ENCODE measurements around the gene TBCD.
"Not testable (repeated sequence)": the region's sequence is repeated elsewhere in the genome, so short reads cannot be mapped to it uniquely, and the experiment has no call there.

Gene TBCD

DNA sequence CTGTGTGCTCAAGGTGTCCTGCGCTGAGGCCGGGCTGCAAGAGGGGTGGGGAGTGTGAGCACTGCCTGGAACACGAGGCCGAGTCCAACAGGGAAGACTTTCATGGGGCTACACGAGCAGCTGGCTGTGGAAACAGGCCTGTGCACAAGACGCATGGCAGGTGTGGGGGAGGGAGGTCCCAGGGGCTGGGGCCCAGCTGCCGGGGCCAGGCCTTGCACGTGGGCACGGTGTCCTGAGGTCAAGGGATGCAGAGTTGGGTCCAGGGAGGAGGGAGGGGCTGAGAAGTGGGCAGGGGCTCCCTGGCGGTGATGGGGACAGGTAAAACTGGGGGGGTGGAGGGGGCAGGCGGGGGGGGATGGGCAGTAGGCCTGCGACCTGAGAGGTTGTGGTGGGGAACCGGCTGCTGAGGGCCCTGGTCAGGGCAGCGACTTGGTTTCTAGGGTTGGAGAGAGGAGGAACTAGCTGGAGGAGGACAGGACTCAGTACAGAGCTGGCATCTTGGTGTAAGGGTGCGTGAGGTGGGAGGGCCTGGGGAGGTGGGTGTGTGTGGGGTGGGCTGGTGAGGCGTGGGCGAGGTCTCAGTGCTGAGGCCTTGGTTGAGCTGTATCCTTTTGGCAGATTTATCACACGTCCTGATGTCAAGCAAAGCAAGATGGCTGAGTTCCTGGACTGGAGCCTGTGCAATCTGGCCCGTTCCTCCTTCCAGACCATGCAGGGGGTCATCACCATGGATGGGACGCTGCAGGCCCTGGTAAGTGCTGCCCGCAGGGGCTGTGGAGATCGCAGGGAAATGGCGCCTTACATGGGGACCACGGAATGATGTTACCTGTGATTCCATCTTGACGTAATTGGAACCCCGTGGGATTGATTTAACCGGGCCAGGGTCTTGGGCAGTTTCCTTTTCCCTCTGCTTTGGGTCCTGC, 29.4 kb downstream of the TBCD start:
- no peak for TF ChIP-seq Cebpa-rat (IDR thresholded peaks at IDR 0.05)
- no peaks in the 10 kb centered on the region for H3K27me3 ChIP-seq
- H3K27ac ChIP-seq, result peak overlapping the region; percentile 66; the same call in 1 of the 2 replicates
- peaks cover 76% of the 10 kb centered on the region for H3K4me1 ChIP-seq
- H3K9ac ChIP-seq, result peak overlapping the region; percentile 62
- H3K36me3 ChIP-seq, result peaks cover 33% of the 10 kb centered on the region
- peaks cover 28% of the 10 kb centered on the region for H4K20me1 ChIP-seq
- H3K4me2 ChIP-seq, result peak overlapping the region; percentile 89
- no peaks in the 10 kb centered on the region for H3K9me3 ChIP-seq
- H3K4me3 ChIP-seq, result no peak overlapping the region

DNA sequence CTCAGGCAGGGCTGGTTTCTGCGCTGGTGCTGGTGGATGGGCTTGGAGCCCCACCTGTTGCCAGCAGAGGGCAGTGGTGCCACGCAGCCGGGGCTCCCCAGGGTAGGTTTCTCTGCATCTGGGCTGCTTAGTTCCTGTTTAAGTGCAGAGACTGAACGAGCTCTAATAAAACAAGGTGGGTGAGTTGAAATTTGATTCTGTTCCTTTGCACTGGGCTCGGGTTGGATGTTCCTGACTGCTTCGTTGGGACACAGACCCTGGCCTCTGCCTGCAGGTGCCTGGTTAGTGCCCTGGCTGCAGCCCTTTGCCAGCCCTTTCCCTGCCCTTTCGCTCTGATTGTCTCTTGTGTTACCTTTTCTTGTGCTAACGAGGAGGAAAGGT, 30.0 kb downstream of the TBCD start:
- Histone ChIP-seq H3K27ac (0 out of 2 replicates have a peak overlapping the region, but pooled peaks have one; percentile 35), H3K9ac (peak overlapping the region; percentile 35; the same call in 1 of the 2 replicates), H3K27me3 (no peaks in the 10 kb centered on the region), H3K9me3 (no peaks in the 10 kb centered on the region), H3K36me3 (peaks cover 33% of the 10 kb centered on the region), H3K4me1 (peaks cover 75% of the 10 kb centered on the region), H4K20me1 (peaks cover 33% of the 10 kb centered on the region), H3K4me2 (peak overlapping the region; percentile 89), H3K4me3 (no peak overlapping the region)
- no peak for TF ChIP-seq Cebpa-rat (IDR thresholded peaks at IDR 0.05)

DNA sequence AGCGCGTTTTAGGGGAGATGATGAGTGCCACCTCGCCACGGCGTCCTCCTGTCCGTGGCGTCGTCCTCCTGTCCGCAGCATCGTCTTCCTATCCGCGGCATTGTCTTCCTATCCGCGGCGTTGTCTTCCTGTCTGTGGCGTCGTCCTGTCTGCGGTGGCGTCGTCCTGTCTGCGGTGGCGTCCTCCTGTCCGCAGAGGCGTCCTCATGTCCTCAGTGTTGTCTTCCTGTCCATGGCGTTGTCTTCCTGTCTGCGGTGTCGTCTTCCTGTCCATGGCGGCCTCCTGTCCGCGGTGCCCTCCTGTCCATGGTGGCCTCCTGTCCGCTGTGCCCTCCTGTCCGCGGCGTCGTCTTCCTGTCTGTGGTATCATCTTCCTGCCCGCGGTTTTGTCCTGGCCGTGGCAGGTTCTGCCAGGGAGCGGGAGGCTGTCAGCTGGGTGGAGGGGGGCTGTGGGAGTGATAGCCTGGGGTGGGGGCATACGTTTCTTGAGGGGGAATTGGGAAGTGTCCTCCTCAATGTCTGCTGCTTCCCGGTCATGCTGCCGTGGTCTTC, 30.9 kb downstream of the TBCD start:
- Histone ChIP-seq H3K4me1 (peaks cover 77% of the 10 kb centered on the region), H3K9ac (0 out of 2 replicates have a peak overlapping the region, but pooled peaks have one; percentile 35), H3K4me3 (no peak overlapping the region), H4K20me1 (peaks cover 41% of the 10 kb centered on the region), H3K4me2 (peak overlapping the region; percentile 89), H3K27me3 (no peaks in the 10 kb centered on the region), H3K9me3 (no peaks in the 10 kb centered on the region), H3K27ac (peak overlapping the region; percentile 35; the same call in 1 of the 2 replicates), H3K36me3 (peaks cover 33% of the 10 kb centered on the region)
- no peak for TF ChIP-seq Cebpa-rat (IDR thresholded peaks at IDR 0.05)

DNA sequence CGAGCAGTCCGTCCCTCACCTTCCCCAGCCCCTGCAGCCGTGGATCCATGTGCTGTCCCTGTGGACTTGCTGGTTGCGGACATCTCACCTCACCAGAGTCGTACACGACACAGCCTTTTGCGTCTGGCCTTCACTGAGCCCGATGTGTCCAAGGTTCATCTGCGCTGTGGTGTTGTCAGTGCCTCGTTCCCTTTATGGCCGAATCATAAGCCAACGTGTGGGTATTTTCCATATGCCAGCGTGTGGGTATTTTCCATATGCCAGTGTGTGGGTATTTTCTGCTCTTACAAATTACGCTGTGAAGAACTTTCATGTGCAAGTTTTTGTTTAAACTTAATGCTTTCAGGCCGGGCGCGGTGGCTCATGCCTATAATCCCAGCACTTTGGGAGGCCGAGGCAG, 31.6 kb downstream of the TBCD start:
- no peak for TF ChIP-seq Cebpa-rat (IDR thresholded peaks at IDR 0.05)
- H3K27me3 ChIP-seq, result no peaks in the 10 kb centered on the region
- no peak overlapping the region for H3K9ac ChIP-seq
- peaks cover 33% of the 10 kb centered on the region for H3K36me3 ChIP-seq
- peaks cover 49% of the 10 kb centered on the region for H4K20me1 ChIP-seq
- peaks cover 78% of the 10 kb centered on the region for H3K4me1 ChIP-seq
- peak overlapping the region; percentile 89 for H3K4me2 ChIP-seq
- no peak overlapping the region for H3K27ac ChIP-seq
- no peaks in the 10 kb centered on the region for H3K9me3 ChIP-seq
- no peak overlapping the region for H3K4me3 ChIP-seq

DNA sequence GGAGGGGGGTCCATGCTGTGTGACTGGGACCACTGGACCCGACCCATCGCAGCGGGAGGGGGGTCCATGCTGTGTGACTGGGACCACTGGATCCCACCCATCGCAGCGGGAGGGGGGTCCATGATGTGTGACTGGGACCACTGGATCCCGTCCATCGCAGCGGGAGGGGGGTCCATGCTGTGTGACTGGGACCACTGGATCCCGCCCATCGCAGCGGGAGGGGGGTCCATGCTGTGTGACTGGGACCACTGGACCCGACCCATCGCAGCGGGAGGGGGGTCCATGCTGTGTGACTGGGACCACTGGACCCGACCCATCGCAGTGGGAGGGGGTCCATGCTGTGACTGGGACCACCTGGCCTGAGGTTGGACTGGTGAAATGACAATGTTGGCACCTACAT, 33.7 kb downstream of the TBCD start:
- H3K4me3 ChIP-seq, H3K9ac ChIP-seq, H3K9me3 ChIP-seq, H3K27ac ChIP-seq, H3K27me3 ChIP-seq: not testable (repeated sequence)
- Histone ChIP-seq H3K36me3 (peaks cover 49% of the 10 kb centered on the region), H4K20me1 (peaks cover 70% of the 10 kb centered on the region), H3K4me2 (peak overlapping the region; percentile 80), H3K4me1 (peaks cover 66% of the 10 kb centered on the region)

DNA sequence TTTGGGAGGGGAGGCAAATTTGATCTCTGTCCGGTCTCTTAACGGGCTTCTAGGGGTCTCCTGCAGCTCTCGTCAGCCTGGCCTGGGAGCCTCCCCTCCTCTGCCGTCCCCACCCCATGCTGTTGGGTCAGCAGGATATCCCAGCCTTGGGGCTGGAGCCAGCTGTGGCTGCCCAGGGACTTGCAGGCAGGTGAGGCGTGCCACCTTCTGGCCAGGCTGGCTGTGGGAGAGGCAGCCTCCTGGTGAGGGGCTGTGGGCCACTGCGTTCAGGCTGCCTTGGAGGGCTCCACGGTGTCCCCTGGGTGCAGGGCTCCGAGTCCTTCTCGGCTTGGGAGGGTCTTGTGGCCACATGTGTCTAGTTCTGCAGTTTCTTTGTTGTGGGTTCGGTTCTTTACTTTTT, 34.6 kb downstream of the TBCD start:
- peaks cover 75% of the 10 kb centered on the region for H4K20me1 ChIP-seq
- H3K36me3 ChIP-seq, result peaks cover 55% of the 10 kb centered on the region
- H3K9me3 ChIP-seq, result no peaks in the 10 kb centered on the region
- peak overlapping the region; percentile 80 for H3K4me2 ChIP-seq
- H3K9ac ChIP-seq, result no peak overlapping the region
- no peak overlapping the region for H3K27ac ChIP-seq
- no peaks in the 10 kb centered on the region for H3K27me3 ChIP-seq
- no peak for TF ChIP-seq Cebpa-rat (IDR thresholded peaks at IDR 0.05)
- no peak overlapping the region for H3K4me3 ChIP-seq
- peaks cover 57% of the 10 kb centered on the region for H3K4me1 ChIP-seq

DNA sequence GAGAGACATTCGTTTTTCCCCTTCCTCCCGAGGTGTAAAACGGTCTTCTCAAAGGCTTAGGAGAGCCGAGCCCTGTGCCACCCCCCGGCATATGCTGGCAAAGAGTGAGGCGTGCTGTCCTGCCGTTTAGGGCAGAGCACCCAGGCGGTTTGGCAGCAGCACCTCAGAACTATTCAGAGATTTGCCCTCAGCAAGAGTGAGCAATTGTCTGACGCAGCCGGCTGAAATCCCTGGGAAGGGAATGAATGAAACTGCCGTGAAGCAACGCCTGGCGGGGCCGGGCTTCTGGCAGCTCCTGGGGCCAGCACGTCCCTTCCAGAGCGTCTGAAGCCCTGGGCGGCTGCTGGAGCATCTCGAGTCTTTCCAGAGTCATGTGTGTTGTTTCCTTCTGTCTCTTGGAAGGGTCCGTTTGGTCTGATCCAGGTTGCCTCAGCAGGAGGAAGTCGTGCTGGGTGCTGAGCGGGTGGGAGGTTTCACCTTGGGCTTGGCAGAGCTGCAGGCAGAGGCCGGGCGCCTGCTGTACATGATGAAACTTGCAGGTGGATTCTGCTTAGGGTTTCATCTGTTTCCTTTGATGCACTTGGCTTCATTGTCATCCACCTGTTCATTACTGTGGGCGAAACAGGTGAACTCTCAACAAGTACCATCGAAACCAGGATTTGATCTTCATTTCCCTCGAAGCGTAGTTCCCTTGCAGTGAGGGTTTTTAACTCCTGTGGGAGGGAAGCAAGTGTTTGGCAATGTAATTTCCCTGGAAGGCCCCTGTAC, 35.4 kb downstream of the TBCD start:
- peaks cover 58% of the 10 kb centered on the region for H3K36me3 ChIP-seq
- H3K4me3 ChIP-seq, result no peak overlapping the region
- no peaks in the 10 kb centered on the region for H3K27me3 ChIP-seq
- peaks cover 49% of the 10 kb centered on the region for H3K4me1 ChIP-seq
- peaks cover 75% of the 10 kb centered on the region for H4K20me1 ChIP-seq
- H3K4me2 ChIP-seq, result peak overlapping the region; percentile 65
- H3K9ac ChIP-seq, result no peak overlapping the region
- no peak for TF ChIP-seq Cebpa-rat (IDR thresholded peaks at IDR 0.05)
- H3K27ac ChIP-seq, result no peak overlapping the region
- H3K9me3 ChIP-seq, result no peaks in the 10 kb centered on the region

DNA sequence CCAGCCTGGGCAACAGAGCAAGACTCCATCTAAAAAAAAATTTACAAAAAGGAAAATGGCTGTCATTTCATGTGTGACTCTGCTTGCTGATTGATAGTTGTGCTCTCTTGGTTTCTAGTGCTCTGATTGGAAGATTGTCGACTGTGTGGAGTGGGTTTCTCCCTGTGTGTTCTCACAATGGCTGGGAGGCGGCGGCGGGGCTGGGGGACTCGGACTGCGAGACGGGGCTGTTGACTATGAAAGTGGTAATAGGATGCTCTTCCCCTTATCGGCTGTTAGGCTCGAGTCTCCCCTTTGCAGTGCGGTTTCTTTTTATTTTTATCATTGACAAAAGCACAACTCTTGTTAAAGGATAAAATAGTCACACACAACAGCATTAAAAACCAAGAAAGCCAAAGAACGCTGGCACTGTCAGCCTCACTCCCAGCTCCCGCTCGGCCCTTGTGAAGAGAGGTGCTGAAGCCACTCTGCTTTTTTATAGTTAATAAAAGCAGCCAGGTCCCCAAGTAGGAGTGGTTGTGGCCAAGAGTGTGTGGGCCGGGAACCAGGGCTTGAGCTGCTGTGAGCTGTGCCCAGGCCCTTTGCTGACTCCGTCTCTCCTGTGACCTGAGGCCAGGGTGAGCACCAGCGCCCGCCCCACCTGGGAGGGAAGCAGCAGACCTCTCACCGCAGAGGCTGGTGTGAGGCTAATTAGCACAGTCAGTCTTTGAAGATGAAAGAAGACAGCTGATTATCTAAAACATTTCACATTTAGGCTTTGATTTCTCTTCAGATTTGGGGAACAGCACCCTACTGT, 36.5 kb downstream of the TBCD start:
- TF ChIP-seq Cebpa-rat (IDR thresholded peaks at IDR 0.05), result no peak
- Histone ChIP-seq H3K27ac (no peak overlapping the region), H3K36me3 (peaks cover 55% of the 10 kb centered on the region), H3K27me3 (no peaks in the 10 kb centered on the region), H4K20me1 (peaks cover 75% of the 10 kb centered on the region), H3K4me3 (no peak overlapping the region), H3K4me2 (peak overlapping the region; percentile 6), H3K9me3 (no peaks in the 10 kb centered on the region), H3K9ac (no peak overlapping the region), H3K4me1 (peaks cover 38% of the 10 kb centered on the region)

DNA sequence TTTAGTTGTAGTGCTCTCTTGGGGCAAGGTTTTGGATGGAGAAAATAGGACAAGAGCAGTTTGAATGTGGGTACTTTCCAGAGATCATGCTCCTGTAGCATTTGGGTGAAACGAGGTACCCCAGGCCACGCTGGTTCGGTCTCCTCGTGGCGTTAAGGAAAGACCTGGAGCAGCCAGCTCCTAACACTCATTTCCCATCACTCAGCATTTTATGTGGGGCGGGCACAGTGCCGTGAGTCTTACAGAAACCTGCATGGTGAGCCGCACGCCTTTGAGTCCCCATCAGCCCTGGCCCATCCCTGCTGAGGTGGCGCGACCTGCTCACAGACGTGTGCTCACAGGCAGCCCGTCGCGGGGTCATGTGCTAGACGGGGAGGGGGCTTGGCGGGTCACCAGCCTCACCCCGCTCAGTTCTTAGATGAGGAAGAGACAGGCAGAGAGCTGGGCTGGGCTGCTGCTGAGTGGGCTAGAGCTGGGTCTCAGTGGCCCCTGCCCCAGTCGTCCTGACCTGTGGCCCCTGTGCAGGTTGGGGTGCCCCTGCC, 37.3 kb downstream of the TBCD start:
- Histone ChIP-seq H3K4me2 (no peak overlapping the region; the same call in 1 of the 2 replicates), H3K4me1 (peaks cover 38% of the 10 kb centered on the region), H3K27ac (no peak overlapping the region), H3K4me3 (no peak overlapping the region), H3K36me3 (peaks cover 55% of the 10 kb centered on the region), H4K20me1 (peaks cover 78% of the 10 kb centered on the region), H3K27me3 (no peaks in the 10 kb centered on the region), H3K9me3 (no peaks in the 10 kb centered on the region), H3K9ac (no peak overlapping the region)
- TF ChIP-seq Cebpa-rat (IDR thresholded peaks at IDR 0.05), result no peak
